Calu3 (cell line): ENCODE data around the gene LENG1. TPM values are rescaled to one million over a fixed set of nuclear protein-coding genes. Genes with fewer than 3 reads are reported as not detected.
A peak's percentile ranks its signal among the peaks of the same experiment; 100 is the strongest.

Experiments
- BruUV-seq: library from RNA; stranded (reverse); fragments of 400-500 nt; replicated peaks from 2 replicates; lab custom pipeline; 2021; lab: Mats Ljungman, UMichigan
- CTCF ChIA-PET: fragments of 300-600 bp; sonication (Branson Sonifier 250); formaldehyde crosslinking; loops from one replicate; lab custom pipeline; 2022; ENCODE audit warnings: antibody characterized with exemption; lab: Charles Lee
- DNase-seq: peaks from one replicate; pipeline ENCODE4 v3.0.0; 2022
- H3K27ac Mint-ChIP-seq: one replicate; pipeline ENCODE4 v1.8.0; 2022; ENCODE audit warnings: mixed read lengths; ENCODE audit not compliant: unreplicated experiment
- H3K27me3 Mint-ChIP-seq: one replicate; pipeline ENCODE4 v1.8.0; 2022; ENCODE audit warnings: mixed read lengths; ENCODE audit not compliant: unreplicated experiment
- H3K36me3 Mint-ChIP-seq: one replicate; pipeline ENCODE4 v1.8.0; 2022; ENCODE audit warnings: mild to moderate bottlenecking, moderate library complexity, mixed read lengths; ENCODE audit not compliant: insufficient read depth, unreplicated experiment
- H3K4me1 Mint-ChIP-seq: one replicate; pipeline ENCODE4 v1.8.0; 2022; ENCODE audit warnings: mild to moderate bottlenecking, low read depth, mixed read lengths; ENCODE audit not compliant: unreplicated experiment
- H3K4me3 Mint-ChIP-seq: one replicate; pipeline ENCODE4 v1.8.0; 2022; ENCODE audit warnings: mild to moderate bottlenecking, low read depth, moderate library complexity, mixed read lengths; ENCODE audit not compliant: unreplicated experiment
- H3K9me3 Mint-ChIP-seq: one replicate; pipeline ENCODE4 v1.8.0; 2022; ENCODE audit warnings: low read depth, mixed read lengths; ENCODE audit not compliant: unreplicated experiment
- intact Hi-C: fragments of 100-400 bp; cut with micrococcal nuclease; formaldehyde crosslinking; loops from one replicate; pipeline ENCODE4 v1.10.0; 2022; ENCODE audit not compliant: unreplicated experiment
- total RNA-seq: library from RNA; stranded (reverse); gene quantifications from 2 replicates; pipeline ENCODE4 v1.2.3, GENCODE V29; 2022
- TF ChIP-seq, protein P1 (sequence below): fragments of 200-600 bp; IDR thresholded peaks from one replicate; pipeline ENCODE4 v1.8.0; 2022; ENCODE audit warnings: antibody characterized with exemption; ENCODE audit not compliant: unreplicated experiment

The LENG1 gene
- total RNA-seq, 1 experiment from 2014 or later, result 10.7 TPM

DNA sequence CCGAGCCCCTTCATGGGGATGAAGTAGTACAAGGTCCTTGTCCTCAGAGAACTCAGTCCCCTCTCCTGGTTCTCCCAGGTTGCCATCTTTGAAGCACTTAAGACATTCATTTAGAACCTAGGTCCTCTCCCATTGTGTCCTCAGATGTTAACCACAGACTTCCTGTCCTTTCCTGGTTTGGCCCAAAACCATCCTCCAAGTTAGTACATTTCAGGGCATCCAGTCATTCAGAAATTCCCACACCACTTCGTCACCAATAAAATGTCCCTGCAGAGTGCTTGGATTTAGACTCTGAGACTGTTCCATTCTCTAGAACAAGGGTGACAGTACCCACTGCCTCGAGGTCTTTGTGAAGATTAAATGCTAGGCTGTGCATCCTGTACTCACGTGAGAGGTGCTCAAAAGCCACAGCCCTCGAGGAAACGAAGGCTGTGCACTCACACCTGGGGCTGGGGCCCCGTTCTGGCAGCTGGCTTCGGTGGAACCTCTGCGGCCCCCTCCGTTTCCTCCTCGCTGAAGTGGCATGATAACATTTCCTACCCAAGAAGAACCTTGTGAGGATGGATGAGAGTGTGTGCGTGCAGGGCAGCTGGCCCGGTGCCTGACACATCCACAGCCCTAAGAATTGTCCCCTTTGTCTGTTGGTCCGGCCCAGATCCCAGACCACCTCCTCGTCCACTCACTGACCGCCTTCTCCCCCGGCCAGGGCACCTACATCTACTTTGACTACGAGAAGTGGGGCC is 4.7 kb downstream of the LENG1 start:
- Mint-ChIP-seq H3K9me3 (no peaks in the 10 kb centered on the region), H3K4me1 (peaks cover 18% of the 10 kb centered on the region), H3K27me3 (no peaks in the 10 kb centered on the region), H3K4me3 (no peak overlapping the region), H3K36me3 (peaks cover 98% of the 10 kb centered on the region), H3K27ac (peak overlapping the region; percentile 33)
- intact Hi-C loops, result no loop called here
- BruUV-seq, result no TSS peak
- TF ChIP-seq, protein P1, sequence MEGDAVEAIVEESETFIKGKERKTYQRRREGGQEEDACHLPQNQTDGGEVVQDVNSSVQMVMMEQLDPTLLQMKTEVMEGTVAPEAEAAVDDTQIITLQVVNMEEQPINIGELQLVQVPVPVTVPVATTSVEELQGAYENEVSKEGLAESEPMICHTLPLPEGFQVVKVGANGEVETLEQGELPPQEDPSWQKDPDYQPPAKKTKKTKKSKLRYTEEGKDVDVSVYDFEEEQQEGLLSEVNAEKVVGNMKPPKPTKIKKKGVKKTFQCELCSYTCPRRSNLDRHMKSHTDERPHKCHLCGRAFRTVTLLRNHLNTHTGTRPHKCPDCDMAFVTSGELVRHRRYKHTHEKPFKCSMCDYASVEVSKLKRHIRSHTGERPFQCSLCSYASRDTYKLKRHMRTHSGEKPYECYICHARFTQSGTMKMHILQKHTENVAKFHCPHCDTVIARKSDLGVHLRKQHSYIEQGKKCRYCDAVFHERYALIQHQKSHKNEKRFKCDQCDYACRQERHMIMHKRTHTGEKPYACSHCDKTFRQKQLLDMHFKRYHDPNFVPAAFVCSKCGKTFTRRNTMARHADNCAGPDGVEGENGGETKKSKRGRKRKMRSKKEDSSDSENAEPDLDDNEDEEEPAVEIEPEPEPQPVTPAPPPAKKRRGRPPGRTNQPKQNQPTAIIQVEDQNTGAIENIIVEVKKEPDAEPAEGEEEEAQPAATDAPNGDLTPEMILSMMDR, result no peak
- no peak for DNase-seq
- CTCF ChIA-PET, result no interaction called here

DNA sequence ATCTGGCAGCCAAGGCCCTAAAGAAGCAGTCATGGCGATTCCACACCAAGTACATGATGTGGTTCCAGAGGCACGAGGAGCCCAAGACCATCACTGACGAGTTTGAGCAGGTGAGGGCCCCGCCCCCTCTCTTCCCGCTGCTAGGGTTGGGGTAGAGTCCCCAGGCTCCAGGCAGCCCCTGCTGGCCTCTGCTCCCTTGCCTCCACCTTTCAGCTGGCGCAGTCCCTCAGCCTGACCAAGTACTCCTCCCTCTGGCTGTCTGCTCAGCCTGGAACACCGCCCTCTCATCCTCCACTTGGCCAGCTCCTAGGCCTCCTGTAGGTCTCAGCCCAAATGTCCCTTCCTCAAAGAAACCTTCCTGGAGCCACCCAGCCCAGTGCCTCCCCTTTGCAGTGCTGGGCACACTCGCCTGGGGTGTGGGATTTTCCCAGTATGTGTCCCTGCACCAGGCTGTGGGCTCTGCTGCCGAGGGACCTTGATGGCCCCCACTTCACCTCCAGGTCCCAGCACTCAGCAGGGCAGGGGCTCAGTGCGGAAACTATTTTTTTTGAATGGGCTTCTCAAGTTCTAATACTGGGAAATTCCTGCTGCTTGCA is 5.7 kb downstream of the LENG1 start:
- no peak for DNase-seq
- H3K27ac Mint-ChIP-seq, result peak overlapping the region; percentile 33
- no peak overlapping the region for H3K4me3 Mint-ChIP-seq
- CTCF ChIA-PET, result no interaction called here
- H3K4me1 Mint-ChIP-seq, result peaks cover 18% of the 10 kb centered on the region
- no peaks in the 10 kb centered on the region for H3K9me3 Mint-ChIP-seq
- peaks cover 98% of the 10 kb centered on the region for H3K36me3 Mint-ChIP-seq
- no peaks in the 10 kb centered on the region for H3K27me3 Mint-ChIP-seq
- intact Hi-C loops, result no loop called here
- no TSS peak for BruUV-seq
- TF ChIP-seq, protein P1, result no peak

DNA sequence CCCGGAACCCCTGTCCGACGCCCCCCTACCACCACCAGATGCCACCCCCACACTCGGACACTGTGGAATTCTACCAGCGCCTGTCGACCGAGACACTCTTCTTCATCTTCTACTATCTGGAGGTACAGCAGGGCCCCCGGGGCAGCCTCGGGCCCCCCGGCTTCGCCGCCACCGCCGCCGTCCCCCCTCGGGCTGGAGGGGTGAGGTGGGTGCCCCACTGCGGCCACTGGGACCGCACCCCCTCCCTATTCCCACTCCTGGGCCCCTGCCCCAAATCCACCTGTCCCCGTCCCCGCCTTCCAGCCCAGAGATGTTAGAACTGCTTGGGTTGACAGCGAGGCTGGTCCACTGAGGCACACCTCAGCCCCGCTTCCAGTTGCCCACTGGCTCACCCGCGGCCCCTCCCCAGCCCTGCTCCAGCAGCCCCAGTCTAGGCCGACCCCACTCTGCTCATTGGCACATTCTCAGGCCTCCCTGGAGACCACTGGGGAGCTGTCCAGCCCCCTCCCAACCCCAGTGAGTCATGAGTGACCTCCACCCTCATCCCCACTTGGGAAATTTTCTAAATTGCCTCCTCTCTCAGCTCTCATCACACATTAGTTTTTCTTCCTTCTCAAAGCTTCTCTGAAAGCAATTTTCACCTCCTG is 6.5 kb downstream of the LENG1 start:
- BruUV-seq, result no TSS peak
- Mint-ChIP-seq H3K4me3 (no peak overlapping the region), H3K36me3 (peaks cover 94% of the 10 kb centered on the region), H3K9me3 (no peaks in the 10 kb centered on the region), H3K4me1 (peaks cover 12% of the 10 kb centered on the region), H3K27ac (peak overlapping the region; percentile 33), H3K27me3 (no peaks in the 10 kb centered on the region)
- intact Hi-C loops, result no loop called here
- CTCF ChIA-PET, result interaction anchor here (0.5 kb wide), 1 partner anchor 375 kb away, joined by 3 read pairs; no protein-coding TSS in a partner anchor
- no peak for DNase-seq
- TF ChIP-seq, protein P1, result no peak

DNA sequence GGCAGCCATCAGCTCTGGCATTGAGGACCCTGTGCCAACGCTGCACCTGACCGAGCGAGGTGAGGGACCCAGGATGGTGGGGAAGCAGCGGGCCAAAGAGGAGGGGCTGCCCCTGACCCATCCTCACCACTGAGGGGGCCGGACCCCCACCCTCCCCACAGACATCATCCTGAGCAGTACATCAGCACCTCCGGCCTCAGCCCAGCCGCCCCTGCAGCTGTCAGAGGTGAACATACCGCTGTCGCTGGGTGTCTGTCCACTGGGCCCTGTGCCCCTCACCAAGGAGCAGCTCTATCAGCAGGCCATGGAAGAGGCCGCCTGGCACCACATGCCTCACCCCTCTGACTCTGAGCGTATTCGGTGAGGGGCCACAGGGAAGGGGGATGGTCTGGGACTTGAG is 7.3 kb downstream of the LENG1 start:
- peak overlapping the region; percentile 33 for H3K27ac Mint-ChIP-seq
- no peak overlapping the region for H3K4me3 Mint-ChIP-seq
- peaks cover 9% of the 10 kb centered on the region for H3K4me1 Mint-ChIP-seq
- H3K9me3 Mint-ChIP-seq, result no peaks in the 10 kb centered on the region
- CTCF ChIA-PET, result interaction anchor here (0.5 to 0.9 kb wide), 2 partner anchors 20 to 374 kb away, joined by 3 read pairs; no protein-coding TSS in a partner anchor
- BruUV-seq, result no TSS peak
- no peak for DNase-seq
- TF ChIP-seq, protein P1, result no peak
- no peaks in the 10 kb centered on the region for H3K27me3 Mint-ChIP-seq
- intact Hi-C loops, result no loop called here
- peaks cover 89% of the 10 kb centered on the region for H3K36me3 Mint-ChIP-seq
